ENCODE measurements around the gene RPL41. TPM values are rescaled to one million over a fixed set of nuclear protein-coding genes. Genes with fewer than 3 reads are reported as not detected.
"Not testable (repeated sequence)": the region's sequence is repeated elsewhere in the genome, so short reads cannot be mapped to it uniquely, and the experiment has no call there.

The RPL41 gene
- total RNA-seq, 2 experiments from 2014 or later, result 3,748 to 4,271 TPM

DNA sequence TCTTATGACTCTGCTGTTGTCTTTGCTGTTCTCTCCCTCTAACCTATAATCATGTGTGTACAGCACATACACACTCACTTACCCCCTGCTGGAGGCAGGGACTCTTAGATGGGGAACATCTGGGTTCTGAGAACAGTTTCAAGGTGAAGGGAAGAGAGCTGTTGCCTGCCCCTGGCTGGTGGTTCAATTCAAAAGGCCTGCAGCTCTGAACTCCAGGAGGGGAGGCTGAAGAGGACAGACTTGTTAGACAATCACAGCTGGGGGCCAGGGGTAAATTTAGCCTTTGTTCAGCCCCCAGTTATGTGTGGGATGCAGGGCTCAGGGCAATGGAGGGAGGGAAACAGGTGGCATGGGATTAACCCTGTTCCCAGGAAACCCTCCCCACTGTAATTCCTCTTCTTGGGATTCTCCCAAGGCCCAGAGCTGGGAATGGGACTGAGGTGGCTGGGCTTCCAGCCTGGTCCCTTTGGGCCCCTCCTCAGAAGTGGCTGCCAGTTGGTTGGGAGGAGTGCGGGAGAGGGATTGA is 37.9 kb downstream of the RPL41 start:
- Mint-ChIP-seq H3K27me3 (no peaks in the 10 kb centered on the region), H3K4me3 (no peak overlapping the region), H3K9me3 (ENCODE audit: low read depth) (no peaks in the 10 kb centered on the region), H3K27ac (peak overlapping the region; percentile 45), H3K4me1 (peaks cover 47% of the 10 kb centered on the region), H3K36me3 (peaks cover 20% of the 10 kb centered on the region)
- CTCF ChIA-PET, result interaction anchor here (0.8 to 3.3 kb wide), 6 partner anchors 9 to 35 kb away, joined by 3 to 19 read pairs (median 4); partner anchors contain the start of genes ESYT1 and SMARCC2
- no peak for ATAC-seq
- no peak for DNase-seq

DNA sequence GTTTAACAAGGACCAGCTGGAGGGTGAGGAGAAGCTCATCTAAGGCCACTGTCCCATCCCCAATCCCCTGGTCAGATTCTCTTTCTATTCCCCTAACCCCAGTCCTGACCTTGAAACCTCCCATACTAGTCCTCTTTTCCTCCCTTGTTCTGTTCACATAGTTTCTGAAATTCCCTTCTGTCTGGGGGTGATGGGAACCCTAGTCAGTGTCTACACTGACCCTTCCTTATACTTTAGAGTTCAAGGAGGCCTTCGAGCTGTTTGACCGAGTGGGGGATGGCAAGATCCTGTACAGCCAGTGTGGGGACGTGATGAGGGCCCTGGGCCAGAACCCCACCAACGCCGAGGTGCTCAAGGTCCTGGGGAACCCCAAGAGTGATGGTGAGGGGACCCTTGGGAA is 38.4 kb downstream of the RPL41 start:
- DNase-seq (no peak), ATAC-seq (no peak)
- CTCF ChIA-PET, result interaction anchor here (0.8 to 3.3 kb wide), 7 partner anchors 8 to 36 kb away, joined by 3 to 19 read pairs (median 5); partner anchors contain the start of genes ESYT1, SMARCC2 and ZC3H10
- no peaks in the 10 kb centered on the region for H3K27me3 Mint-ChIP-seq
- H3K4me1 Mint-ChIP-seq, result peaks cover 50% of the 10 kb centered on the region
- peak overlapping the region; percentile 9 for H3K27ac Mint-ChIP-seq
- H3K9me3 Mint-ChIP-seq (ENCODE audit: low read depth), result no peaks in the 10 kb centered on the region
- no peak overlapping the region for H3K4me3 Mint-ChIP-seq
- peaks cover 25% of the 10 kb centered on the region for H3K36me3 Mint-ChIP-seq

DNA sequence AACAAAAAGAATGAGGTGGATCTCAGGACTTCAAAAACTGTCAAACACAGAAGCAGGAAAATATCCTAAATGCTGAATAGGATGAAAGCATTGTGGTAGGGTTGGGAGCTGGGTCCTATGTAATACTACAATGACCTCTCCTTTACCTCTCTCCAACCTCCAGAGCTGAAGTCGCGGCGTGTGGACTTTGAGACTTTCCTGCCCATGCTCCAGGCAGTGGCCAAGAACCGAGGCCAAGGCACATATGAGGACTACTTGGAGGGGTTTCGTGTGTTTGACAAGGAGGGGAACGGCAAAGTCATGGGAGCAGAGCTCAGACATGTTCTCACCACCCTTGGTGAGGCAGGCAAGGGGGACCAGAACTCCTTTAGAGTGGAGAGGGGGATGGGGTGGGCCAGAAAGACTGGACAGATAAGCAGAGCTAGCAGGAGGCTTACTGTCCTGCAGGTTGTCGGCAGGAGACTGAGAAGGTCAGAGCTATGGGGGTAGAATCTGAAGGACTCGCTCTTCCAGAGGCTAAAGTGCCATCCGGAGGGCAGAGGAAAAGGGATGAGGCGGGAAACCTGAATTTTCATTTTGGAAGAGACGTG is 38.9 kb downstream of the RPL41 start:
- Mint-ChIP-seq H3K27me3 (no peaks in the 10 kb centered on the region), H3K4me1 (peaks cover 52% of the 10 kb centered on the region), H3K27ac (peak overlapping the region; percentile 14), H3K9me3 (ENCODE audit: low read depth) (no peaks in the 10 kb centered on the region), H3K4me3 (no peak overlapping the region), H3K36me3 (peaks cover 30% of the 10 kb centered on the region)
- CTCF ChIA-PET, result interaction anchor here (0.8 to 3.3 kb wide), 7 partner anchors 8 to 37 kb away, joined by 3 to 19 read pairs (median 5); partner anchors contain the start of genes ESYT1, SMARCC2 and ZC3H10
- DNase-seq (no peak), ATAC-seq (no peak)

DNA sequence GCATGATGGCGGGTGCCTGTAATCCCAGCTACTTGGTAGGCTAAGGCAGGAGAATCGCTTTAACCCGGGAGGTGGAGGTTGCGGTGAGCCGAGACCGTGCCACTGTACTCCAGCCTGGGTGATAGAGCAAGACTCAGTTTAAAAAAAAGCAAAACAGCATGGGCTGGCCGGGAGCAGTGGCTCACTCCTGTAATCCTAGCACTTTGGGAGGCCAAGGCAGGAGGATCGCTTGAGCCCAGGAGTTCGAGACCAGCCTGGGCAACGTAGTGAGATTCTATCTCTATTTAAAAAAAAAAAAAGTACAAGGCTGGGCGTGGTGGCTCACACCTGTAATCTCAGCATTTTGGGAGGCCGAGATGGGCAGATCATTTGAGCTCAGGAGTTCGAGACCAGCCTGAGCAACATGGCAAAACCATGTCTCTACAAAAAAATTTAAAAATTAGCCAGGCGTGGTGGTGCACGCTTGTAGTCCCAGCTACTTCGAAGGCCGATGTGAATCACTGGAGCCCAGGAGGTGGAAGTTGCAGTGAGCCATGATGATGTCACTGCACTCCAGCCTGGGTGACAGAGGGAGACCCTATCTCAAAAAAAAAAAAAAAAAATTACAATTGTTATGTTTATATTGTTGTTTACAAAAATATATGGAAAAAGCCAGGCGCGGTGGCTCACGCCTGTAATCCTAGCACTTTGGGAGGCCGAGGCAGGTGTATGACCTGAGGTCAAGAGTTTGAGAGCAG is 40.2 kb downstream of the RPL41 start:
- peak overlapping the region; percentile 94 for H3K4me3 Mint-ChIP-seq
- DNase-seq, result not testable (repeated sequence)
- H3K36me3 Mint-ChIP-seq, result peaks cover 41% of the 10 kb centered on the region

DNA sequence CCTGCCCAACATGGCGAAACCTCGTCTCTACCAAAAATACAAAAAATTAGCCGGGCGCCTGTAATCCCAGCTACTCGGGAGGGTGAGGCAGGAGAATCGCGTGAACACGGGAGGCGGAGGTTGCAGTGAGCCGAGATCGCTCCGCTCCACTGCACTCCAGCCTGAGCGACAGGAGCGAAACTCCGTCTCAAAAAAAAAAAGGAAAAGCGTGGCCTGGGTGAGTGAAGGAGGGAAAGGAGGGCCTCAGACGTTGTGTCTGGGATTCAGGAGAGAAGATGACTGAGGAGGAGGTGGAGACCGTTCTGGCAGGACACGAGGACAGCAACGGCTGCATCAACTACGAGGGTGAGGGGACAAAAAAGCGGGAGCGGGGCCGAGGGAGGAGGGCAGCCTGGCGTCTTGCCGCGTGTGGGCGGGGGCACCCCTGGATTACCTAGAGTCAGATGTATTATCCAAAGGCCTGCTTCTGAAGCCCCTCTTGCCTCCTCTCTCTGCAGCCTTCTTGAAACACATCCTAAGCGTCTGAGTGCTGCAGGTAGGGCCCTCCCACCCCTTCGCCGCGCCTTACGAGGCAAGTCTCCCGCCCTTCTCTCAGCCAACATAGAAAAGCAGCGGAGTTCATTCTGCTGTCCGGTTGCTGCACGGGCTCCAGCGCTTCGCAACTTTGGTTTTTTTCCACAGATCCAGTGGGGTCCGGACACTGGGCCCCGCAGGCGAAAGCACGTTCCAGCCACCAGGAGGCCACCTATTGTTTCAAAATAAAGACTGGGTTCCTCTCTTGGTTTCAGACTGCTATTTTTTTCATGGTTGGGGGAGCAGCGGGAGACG is 41.0 kb downstream of the RPL41 start:
- peak overlapping the region; percentile 94 for H3K4me3 Mint-ChIP-seq
- DNase-seq, result peak; percentile 78
- ATAC-seq, result peak; percentile 40
- CTCF ChIA-PET, result interaction anchor here (1.4 to 7.5 kb wide), 6 partner anchors 29 to 419 kb away, joined by 6 to 61 read pairs (median 18); partner anchors contain the start of genes ESYT1, RPL41, SMARCC2 and ZC3H10
- H3K9me3 Mint-ChIP-seq (ENCODE audit: low read depth), result no peaks in the 10 kb centered on the region
- peaks cover 55% of the 10 kb centered on the region for H3K4me1 Mint-ChIP-seq
- H3K27ac Mint-ChIP-seq, result peak overlapping the region; percentile 96
- no peaks in the 10 kb centered on the region for H3K27me3 Mint-ChIP-seq
- peaks cover 48% of the 10 kb centered on the region for H3K36me3 Mint-ChIP-seq

More for the DNA sequence above, 40.2 kb downstream of the RPL41 start:
- CTCF ChIA-PET, result interaction anchor here (0.7 to 3.3 kb wide), 4 partner anchors 27 to 38 kb away, joined by 3 to 15 read pairs (median 6); partner anchors contain the start of genes ESYT1, SMARCC2 and ZC3H10
- Mint-ChIP-seq H3K27ac (peak overlapping the region; percentile 96), H3K4me1 (peaks cover 52% of the 10 kb centered on the region)
- H3K9me3 Mint-ChIP-seq (ENCODE audit: low read depth); H3K27me3 Mint-ChIP-seq; ATAC-seq: not testable (repeated sequence)

DNA sequence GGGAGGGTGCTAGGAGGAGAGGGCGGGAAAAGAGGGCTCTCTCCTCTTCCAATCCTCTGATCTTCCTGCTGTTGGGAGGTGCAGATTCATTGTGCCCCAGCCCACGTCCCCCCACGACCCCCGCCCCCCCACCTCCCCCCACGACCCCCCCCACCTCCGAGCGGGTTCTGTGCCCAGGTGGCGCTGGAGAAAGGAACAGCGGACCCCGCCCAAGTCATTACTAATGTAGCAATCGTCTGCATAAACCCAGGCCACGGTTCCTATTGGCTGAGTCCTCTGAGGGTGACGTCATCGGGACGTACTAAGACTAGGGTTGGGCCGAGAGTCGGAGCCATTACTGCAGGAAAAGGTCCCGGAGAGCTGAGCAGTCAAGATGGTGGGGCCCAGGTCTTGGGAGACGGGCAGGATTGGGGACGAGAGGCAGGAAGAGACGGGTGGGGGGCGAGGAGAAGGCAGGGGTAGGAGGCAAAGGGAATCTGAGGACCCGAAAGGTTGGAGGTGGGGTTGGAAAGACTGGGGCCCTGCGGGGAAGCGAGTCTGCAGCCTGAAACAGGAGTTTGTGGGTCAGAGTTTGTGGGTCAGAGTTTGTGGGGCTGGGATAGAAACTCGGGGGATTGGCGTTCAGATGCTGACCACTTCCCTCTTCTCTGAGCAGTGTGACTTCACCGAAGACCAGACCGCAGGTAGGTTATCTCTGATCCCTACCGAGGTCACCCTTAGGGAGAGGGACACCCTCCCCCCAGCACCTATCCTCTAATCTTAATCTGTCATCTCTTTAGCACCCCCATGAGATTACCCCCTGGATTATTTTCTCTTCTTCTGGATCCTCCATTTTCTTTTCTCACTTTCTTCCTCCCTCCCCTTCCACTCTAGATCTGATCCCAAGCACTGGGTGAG is 41.8 kb downstream of the RPL41 start, which contains the start of gene MYL6:
Gene MYL6, plus strand, starts transcription at position 331 of the 897 bp plus-strand sequence. Its CDS starts 43 bp downstream, at position 374.
- no peaks in the 10 kb centered on the region for H3K27me3 Mint-ChIP-seq
- CTCF ChIA-PET, result interaction anchor here (0.7 to 7.5 kb wide), 7 partner anchors 24 to 420 kb away, joined by 3 to 61 read pairs (median 10); partner anchors contain the start of genes ESYT1, RPL41, SMARCC2 and ZC3H10
- H3K27ac Mint-ChIP-seq, result peak within 1 kb of the TSS; percentile 96
- DNase-seq (peak; percentile 98), ATAC-seq (peak; percentile 85)
- H3K4me3 Mint-ChIP-seq, result peak within 1 kb of the TSS; percentile 94
- H3K36me3 Mint-ChIP-seq, result peaks cover 52% of the 10 kb centered on the region
- H3K9me3 Mint-ChIP-seq (ENCODE audit: low read depth), result no peaks in the 10 kb centered on the region
- peaks cover 51% of the 10 kb centered on the region for H3K4me1 Mint-ChIP-seq

DNA sequence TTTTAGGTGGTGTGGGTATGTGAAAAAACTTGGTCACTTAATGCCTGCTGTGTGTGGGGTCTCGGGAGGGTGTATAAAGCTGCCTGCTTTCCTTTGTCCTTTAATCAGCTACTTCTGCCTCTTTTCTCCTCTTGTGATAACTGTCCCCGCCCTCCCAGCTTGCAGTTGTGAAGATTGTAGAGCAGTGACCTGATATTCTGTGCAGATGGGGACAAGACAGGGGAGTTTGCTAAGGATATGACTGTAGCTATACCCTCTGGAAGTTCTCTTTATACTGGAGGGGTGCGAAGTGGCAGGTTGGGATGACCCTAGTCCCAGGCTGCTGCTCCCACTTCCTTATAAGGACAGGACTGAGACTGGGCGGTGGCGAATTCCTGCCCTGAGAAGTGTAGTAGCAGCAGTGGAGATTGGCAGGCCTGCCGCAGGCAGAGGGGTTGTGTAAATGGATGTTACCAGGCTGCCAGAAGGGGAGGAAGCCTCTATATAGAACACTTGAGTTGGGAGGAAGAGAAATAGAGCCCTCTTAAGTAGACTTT is 42.6 kb downstream of the RPL41 start:
- Mint-ChIP-seq H3K27ac (peak overlapping the region; percentile 96), H3K4me3 (peak overlapping the region; percentile 94), H3K4me1 (peaks cover 46% of the 10 kb centered on the region), H3K9me3 (ENCODE audit: low read depth) (no peaks in the 10 kb centered on the region), H3K27me3 (no peaks in the 10 kb centered on the region), H3K36me3 (peaks cover 59% of the 10 kb centered on the region)
- DNase-seq (peak; percentile 59), ATAC-seq (peak; percentile 8)
- CTCF ChIA-PET, result interaction anchor here (0.8 to 7.5 kb wide), 8 partner anchors 11 to 420 kb away, joined by 3 to 61 read pairs (median 8); partner anchors contain the start of genes ESYT1, RPL41, SMARCC2 and ZC3H10

DNA sequence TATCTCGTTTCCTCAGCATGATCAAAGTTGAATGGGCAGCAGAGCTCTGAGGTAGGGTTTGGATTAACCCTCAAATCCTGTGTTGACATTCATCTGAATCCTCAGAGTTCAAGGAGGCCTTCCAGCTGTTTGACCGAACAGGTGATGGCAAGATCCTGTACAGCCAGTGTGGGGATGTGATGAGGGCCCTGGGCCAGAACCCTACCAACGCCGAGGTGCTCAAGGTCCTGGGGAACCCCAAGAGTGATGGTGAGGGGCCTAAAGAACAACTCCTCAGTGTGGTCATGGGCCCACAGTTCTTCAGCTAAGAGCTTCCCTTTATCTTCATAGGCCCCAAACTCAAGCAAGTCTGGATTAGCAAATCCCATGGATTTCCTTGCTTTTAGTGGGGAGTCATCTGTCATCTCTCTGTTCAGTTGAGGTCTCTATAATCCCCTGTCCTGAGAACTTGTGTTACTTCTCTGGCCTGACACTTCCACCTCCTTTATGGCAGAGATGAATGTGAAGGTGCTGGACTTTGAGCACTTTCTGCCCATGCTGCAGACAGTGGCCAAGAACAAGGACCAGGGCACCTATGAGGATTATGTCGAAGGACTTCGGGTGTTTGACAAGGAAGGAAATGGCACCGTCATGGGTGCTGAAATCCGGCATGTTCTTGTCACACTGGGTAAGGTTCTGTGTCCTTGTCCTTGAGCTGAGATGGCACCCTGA is 43.2 kb downstream of the RPL41 start:
- H3K36me3 Mint-ChIP-seq, result peaks cover 62% of the 10 kb centered on the region
- H3K4me1 Mint-ChIP-seq, result peaks cover 43% of the 10 kb centered on the region
- CTCF ChIA-PET, result interaction anchor here (0.8 to 7.5 kb wide), 8 partner anchors 10 to 421 kb away, joined by 3 to 61 read pairs (median 8); partner anchors contain the start of genes ESYT1, RPL41, SMARCC2 and ZC3H10
- H3K27me3 Mint-ChIP-seq, result no peaks in the 10 kb centered on the region
- H3K4me3 Mint-ChIP-seq, result peak overlapping the region; percentile 94
- ATAC-seq (no peak), DNase-seq (no peak)
- peak overlapping the region; percentile 96 for H3K27ac Mint-ChIP-seq
- no peaks in the 10 kb centered on the region for H3K9me3 Mint-ChIP-seq (ENCODE audit: low read depth)

DNA sequence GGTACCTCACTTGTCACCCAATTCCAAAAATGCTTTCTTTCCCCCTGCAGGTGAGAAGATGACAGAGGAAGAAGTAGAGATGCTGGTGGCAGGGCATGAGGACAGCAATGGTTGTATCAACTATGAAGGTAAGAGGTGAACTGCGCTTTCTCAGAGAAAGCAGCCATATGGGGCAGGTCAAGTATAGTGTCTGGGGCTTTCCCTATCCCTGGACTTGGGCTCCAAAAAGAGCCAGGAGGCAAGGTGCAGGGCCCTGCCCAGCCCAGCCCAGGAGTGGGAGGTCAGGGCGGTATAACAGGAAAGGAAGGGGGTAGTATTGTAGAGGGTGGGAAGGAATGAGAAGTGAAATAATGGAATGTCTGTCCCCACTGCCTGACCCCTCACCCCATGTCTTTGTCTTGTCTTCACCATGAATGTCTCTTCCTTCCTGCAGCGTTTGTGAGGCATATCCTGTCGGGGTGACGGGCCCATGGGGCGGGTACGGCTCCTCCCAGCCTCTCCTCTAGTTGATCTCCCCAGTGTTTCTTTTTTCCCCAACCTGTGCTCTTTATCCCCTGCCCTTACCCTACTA is 43.8 kb downstream of the RPL41 start:
- Mint-ChIP-seq H3K9me3 (ENCODE audit: low read depth) (no peaks in the 10 kb centered on the region), H3K27ac (peak overlapping the region; percentile 96), H3K4me3 (peak overlapping the region; percentile 94), H3K36me3 (peaks cover 66% of the 10 kb centered on the region), H3K27me3 (no peaks in the 10 kb centered on the region), H3K4me1 (peaks cover 41% of the 10 kb centered on the region)
- ATAC-seq (peak; percentile 43), DNase-seq (peak; percentile 83)
- CTCF ChIA-PET, result interaction anchor here (0.8 to 7.5 kb wide), 5 partner anchors 9 to 42 kb away, joined by 3 to 61 read pairs (median 20); partner anchors contain the start of genes ESYT1, RPL41, SMARCC2 and ZC3H10

DNA sequence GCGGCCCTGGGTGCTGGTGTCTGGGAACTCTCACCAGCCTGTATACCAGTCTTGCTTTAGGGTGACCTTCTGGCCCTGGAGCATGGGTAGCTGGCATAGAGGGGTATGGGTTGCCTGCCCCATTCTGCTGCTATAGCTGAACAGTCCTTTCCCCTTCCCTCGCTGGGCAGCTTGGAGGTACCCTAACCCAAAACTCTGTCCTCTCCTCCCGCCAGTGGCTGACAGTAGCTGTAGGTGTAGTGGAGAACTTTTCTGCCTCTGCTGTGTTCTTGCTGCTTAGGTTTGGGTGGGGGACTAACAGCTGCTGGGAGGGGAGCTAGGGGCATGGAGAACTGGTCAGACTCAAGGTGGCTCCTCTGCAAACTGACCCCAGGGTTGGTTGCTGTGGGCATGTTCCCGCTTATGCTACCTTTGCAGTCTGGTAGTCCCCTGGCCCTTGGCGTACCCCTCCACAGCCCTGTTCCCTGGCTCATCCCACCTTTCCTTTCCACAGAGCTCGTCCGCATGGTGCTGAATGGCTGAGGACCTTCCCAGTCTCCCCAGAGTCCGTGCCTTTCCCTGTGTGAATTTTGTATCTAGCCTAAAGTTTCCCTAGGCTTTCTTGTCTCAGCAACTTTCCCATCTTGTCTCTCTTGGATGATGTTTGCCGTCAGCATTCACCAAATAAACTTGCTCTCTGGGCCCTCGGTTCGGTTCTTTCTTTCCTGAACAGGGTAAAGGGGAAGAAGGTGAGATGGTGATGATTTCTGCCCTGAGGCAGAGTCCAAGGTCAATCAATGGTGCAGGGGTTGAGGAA is 44.7 kb downstream of the RPL41 start:
- DNase-seq (no peak), ATAC-seq (no peak)
- H3K4me3 Mint-ChIP-seq, result peak overlapping the region; percentile 94
- H3K27me3 Mint-ChIP-seq, result no peaks in the 10 kb centered on the region
- peaks cover 67% of the 10 kb centered on the region for H3K36me3 Mint-ChIP-seq
- peak overlapping the region; percentile 96 for H3K27ac Mint-ChIP-seq
- CTCF ChIA-PET, result interaction anchor here (0.6 to 7.5 kb wide), 9 partner anchors 9 to 114 kb away, joined by 3 to 61 read pairs (median 7); partner anchors contain the start of genes ESYT1, MYL6B, RNF41 and RPL41
- H3K9me3 Mint-ChIP-seq (ENCODE audit: low read depth), result no peaks in the 10 kb centered on the region
- peaks cover 36% of the 10 kb centered on the region for H3K4me1 Mint-ChIP-seq

All from activated CD8-positive, alpha-beta memory T cell treated with anti-CD3 and anti-CD28 coated beads, Interleukin-2, amount 10 ng/mL, durations not matched to agents 7 days and 5 days (primary cell).